MM.1S (cell line): Measurements from ENCODE around the gene PANX1.

Experiments used
- EZH2 ChIP-seq: fragments of 300-600 bp; sonication (generic); optimal IDR thresholded peaks from 2 replicates; pipeline ENCODE3; 2017; ENCODE audit warnings: low read depth, mild to moderate bottlenecking, antibody characterized with exemption, low read length, mixed read lengths
- TF ChIP-seq, protein P1 (sequence below): fragments of 300-600 bp; sonication (generic); IDR thresholded peaks from 2 replicates; pipeline ENCODE4 v1.5.1; 2016; ENCODE audit warnings: antibody characterized with exemption, low read length, mixed read lengths

- TF ChIP-seq, protein P1, sequence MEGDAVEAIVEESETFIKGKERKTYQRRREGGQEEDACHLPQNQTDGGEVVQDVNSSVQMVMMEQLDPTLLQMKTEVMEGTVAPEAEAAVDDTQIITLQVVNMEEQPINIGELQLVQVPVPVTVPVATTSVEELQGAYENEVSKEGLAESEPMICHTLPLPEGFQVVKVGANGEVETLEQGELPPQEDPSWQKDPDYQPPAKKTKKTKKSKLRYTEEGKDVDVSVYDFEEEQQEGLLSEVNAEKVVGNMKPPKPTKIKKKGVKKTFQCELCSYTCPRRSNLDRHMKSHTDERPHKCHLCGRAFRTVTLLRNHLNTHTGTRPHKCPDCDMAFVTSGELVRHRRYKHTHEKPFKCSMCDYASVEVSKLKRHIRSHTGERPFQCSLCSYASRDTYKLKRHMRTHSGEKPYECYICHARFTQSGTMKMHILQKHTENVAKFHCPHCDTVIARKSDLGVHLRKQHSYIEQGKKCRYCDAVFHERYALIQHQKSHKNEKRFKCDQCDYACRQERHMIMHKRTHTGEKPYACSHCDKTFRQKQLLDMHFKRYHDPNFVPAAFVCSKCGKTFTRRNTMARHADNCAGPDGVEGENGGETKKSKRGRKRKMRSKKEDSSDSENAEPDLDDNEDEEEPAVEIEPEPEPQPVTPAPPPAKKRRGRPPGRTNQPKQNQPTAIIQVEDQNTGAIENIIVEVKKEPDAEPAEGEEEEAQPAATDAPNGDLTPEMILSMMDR = no peak
- no peak for TF ChIP-seq EZH2
Observed at GRCh38 chr11:94130298-94131046, 1.8 kb downstream of the PANX1 start.
